Activated T-cell treated with anti-CD3 and anti-CD28 coated beads for 48 hours (primary cell): ENCODE measurements around the gene SLC38A2.
A peak's percentile ranks its signal among the peaks of the same experiment; 100 is the strongest.

Experiments
- DNase-seq: peaks from one replicate; pipeline ENCODE4 v3.0.0-alpha.2; 2020; ENCODE audit warnings: low read depth

The SLC38A2 gene

DNA sequence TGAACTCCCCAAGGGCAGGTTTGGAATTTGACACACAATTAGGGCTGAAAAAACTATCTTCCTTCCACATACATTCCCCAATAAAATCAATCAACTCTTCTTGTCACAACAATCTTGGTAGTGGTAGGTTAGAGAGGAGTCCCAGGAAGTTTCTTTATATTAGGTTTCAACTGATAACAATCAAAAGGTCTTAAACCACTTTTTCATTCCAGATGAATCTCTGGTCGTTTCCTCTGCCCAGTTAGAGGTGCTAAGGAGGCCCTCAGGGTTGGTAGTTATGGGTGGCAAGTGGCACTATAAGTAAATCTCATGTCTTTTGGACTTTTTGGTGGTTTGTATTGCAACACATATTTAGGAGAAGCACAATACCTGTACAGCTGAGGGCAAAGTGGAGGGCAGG is 1.7 kb upstream of the SLC38A2 start:
- no peak for DNase-seq

DNA sequence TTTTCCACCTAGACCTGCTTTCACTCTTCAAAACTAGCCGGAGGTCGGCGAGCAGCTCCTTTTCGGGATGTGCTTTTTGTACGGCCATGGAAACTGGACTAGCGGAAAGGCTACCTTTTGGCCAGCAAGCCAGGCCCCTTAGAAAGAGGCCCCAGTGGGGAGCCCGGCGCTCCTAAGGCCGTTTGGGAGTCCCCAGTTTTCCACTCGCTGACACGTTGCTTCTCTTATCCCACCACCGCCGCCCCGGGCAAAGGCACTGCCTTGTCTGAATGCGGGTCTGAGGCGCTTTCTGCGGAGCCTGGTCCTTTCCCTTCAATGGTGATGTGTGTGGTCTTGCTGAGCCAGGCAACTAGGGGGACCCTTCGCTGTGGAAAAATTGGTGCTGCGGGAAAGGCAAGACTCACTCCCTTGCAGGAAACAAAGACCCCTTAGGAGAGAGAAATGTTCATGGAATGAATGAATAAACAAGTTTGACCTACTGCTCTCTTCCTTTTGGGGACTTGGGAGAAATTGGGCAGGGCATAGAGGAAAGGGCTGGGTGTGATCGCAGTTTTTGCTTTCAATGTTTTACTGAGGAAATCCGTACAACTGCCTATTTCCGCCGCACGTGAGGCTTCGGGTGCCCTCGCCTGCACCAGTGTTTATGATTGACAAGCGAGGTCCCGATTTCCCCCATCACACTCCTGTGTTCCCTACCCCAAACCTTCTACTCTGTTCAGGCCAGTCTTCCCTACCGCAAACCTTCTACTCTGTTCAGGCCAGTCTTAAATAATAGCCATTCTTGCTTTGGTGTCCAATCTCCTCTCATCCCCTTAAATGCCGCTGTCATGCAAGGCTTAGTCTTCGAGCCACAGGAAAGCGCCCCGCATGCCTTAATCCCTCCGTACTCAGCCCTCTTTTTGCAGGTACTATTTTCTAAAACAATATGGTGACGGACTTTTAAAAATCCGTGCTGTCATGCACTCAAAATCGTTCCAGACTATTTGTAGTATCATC is 1.0 kb upstream of the SLC38A2 start:
- no peak for DNase-seq

DNA sequence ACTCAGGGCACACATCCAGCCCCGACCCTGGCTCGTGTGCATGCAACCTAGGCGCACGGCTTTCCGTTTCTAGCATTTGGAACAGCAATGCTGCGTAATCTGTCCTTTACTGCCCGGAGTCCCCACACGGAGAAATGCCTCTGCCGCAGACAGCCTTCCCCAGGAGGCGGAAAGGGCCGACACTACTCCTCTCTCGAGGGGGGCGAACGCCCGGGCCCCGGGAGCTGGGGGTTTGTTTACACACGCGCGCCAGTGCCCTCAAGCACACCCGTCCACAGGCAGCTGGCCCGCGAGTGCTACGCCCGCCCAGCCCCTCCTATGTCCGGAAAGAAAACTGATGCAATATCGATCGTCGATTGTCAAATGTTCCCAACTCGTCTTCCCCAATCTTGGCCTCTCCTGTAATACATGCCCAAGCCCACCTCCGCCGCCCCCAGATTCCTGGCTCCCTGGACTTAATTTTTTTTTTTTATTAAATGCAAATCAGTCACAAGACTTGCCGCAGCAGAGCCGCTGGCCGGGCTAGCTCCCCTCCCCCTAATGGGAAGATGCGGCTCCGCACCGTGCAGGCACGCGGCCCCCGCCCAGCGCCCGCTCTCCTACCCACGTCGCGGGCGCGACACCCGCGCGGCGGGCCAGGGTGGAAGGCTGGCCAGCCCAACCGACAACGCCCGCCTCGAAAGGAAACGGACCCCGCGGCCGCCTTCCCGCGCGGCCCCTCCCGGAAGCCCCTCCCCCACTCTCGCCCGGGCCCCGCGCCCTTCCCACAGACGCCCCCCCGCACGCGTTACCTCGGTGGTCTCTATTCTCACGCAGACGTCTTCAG is 642 bp downstream of the SLC38A2 start:
- DNase-seq = no peak

DNA sequence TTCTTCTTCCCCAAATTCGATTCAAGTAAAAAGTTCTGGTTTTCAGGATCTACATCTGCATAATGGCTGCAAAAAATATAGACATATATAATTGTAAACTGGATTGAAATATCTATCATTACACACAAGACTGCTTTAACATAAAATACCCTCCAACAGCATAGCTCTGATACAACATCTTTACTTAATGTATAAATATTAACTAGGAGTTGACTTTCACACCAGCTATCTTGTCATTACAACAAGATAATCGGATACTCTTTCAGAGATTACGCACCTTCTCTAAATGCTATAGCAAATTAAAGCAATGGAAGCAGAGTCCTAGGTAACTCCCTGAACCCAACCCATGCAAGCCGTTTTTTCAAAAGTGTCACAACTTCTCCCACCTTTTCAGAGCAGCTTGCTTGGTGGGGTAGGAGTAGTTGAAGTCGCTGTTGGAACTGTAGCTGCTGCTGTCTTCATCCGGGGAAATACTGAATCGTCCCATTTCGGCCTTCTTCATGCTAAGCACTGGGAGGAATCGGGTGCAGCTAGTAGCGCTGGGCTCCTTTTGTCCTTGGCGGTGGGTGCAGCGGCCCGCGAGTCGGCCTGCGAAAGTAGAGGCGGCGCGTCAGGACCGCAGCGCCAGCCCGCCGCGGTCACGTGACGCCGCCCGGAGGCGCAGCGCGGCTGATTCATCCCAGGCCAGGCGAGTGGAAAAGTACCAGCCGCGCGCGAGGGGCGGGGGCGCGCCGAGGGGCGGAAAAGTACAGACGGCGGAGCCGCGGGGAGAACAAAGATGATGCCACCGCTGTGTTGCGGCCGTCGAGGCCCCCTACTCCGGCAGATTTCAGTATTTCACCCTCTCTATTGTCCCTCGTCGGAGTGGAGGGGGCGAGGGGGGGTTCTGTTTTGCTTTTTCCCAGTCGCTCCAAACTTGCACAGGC is 1.5 kb downstream of the SLC38A2 start:
- DNase-seq = peak; percentile 93

DNA sequence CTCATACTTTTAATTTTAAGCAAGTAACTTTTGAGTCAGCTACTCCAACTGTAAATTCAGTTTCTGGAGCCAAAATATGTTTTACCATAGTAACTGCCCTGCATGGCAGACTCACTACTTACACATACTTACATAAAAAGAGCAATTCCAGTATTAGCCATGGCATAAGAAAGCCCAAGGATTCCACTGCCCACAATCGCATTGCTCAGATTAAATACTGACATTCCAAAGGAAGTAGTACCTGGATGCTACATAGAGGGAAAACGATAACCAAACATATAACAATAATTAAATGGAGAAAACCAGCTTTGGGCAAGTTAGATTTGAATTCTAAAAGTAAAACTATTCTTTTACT is 2.2 kb downstream of the SLC38A2 start:
- no peak for DNase-seq

GRCh38 chr12:46369474-46370379 is 2.8 kb downstream of the SLC38A2 start:
- no peak for DNase-seq

DNA sequence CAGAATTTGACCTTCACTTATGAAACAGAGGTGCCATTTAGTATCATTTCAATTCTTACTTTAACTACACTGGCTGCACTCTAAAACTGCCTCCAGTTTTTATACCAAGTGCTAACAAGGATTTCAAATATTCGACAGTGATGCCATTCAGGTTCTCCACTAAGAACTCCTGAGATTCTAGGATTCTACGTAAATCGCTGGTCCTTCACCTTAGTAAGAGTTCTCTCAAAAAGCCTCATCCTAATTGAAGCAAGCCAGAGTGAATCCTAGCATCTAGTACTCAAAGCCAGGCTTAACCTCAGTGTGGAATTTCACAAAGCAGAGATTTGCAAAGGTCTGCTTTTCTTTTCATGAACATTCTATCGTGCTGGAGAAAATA is 3.5 kb downstream of the SLC38A2 start:
- DNase-seq = no peak

DNA sequence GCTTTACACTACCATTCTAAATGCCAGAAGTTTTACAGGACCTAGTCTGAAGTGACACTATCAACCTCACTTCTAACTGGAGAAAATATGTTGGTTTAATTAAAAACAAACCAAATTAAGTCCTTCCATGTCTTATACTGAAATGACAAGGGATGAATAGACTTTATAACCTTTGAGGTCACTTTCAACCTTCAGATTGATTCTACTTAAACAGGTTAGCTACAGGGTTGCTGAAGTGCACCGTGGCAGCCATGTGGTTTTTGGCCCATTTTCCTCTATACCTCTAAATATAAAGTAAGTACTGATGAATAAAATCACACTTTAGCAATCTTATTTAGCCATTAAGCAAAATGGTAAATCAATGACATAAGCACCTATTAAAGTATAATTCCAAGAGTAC is 3.9 kb downstream of the SLC38A2 start:
- no peak for DNase-seq

DNA sequence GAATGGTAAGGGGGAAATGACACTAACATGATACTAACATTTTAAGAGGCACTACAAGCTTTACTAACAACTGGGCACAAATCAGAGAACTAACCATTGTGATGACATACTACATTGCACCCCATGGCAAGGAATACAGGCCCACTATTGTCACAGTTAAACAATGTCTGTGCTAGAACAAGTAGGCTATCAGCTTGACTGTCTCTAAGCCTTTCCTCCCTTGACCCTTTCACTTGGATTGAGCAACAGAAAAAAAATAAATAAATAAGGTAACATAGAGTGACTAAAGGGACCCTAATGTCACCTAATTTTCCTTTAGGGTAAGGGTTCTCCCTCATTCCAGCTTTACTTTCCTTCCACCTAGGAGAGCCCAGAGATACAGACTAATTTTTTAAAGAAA is 4.4 kb downstream of the SLC38A2 start:
- DNase-seq = no peak

DNA sequence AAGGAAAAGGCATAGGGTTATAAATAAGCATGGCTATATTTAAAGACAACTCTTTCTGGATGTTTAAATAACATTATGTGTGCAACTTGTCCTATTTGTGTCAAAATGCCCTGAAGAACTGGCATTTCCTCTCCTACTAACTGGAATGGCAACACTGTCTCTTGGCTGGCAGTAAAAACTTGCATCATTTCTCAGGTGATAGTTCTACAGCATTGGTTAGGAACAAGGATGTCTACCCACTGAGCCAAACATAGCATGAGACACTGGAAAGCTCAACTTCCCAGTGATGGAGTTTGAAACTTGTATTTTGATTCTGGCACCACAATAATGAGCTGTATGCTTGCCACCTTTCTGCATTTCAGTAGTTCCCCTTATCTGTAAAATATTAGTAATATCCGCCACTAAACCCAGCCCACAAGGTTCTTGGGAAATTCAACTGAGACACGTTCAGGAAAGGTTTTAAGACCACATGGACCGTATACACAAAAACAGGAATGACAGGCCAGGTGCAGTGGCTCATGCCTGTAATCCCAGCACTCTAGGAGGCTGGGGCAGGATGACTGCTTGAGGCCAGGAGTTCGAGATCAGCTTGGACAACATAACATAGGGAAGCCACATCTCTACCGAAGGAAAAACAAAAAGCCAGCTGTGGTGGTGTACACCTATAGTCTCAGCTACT is 5.1 kb downstream of the SLC38A2 start:
- no peak for DNase-seq

DNA sequence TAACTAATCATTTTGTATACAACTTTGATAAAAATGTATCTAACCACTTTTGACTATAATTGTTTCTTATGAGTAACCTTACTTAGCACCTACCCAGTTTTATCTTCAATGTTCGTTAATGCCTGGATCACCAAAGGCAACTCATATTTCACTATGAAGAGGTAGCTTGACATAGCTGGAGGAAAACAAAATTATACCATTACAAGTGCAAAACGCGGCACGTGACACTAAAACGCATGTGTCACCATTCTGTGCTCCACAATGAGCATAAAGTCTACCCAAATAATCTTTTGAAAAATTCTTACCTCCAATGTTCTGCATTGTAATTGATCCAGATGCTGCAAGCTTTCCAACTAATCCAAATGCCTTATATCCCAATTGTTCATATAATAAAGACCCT is 5.8 kb downstream of the SLC38A2 start:
- no peak for DNase-seq

DNA sequence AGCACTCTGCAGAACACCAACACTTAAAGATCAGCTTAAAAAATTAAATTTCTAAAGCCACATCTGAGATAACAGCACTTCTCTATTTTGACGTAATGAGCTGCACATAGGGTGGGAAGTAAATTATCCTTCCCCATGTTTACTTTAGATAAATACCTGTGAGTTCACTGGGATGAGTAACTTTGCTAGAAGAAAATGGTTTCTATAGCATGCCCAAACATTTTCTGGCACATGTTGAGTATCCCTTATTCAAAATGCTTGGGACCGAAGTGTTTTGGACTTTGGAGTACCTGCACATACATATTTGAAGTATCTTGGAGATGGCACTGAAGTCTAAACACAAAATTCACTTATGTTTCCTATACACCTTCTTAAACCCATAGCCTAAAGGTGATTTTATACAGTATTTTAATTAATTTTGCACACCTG is 6.6 kb downstream of the SLC38A2 start:
- no peak for DNase-seq

DNA sequence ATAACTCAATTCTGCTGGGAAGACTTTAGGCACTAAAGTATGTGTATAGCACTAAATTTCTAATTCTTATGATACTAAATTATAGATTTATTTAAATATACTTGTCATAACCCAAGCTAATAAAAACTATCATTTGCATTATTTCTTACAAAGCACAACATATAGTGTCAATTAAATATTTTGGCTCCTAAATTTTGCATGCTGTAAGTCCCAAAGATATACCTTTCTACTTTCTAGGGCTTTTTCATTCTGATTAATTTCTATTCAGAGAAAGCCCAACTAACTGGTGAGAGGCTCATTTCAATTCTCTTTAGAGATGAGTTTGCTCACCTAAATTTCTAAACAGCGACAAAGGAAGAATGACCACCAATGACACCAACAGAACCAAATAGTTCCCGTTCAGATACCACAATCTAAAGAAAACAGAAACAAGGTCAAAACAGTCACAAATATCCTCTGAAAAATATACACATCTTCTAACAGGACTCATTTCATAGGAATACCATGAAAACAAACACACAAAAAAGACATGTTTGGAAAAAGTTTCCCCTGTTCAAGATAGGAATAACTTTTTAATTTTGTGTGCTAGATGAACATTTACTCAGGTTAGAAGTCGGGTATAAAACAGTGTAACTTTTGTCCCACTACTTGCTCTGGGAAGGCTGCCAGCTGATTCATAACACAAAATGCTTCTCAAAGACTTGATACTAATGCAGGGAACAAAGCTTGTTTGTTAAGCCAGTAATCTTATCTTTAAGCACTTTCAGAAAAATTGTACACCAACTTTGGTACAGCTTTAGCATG is 7.6 kb downstream of the SLC38A2 start:
- no peak for DNase-seq

DNA sequence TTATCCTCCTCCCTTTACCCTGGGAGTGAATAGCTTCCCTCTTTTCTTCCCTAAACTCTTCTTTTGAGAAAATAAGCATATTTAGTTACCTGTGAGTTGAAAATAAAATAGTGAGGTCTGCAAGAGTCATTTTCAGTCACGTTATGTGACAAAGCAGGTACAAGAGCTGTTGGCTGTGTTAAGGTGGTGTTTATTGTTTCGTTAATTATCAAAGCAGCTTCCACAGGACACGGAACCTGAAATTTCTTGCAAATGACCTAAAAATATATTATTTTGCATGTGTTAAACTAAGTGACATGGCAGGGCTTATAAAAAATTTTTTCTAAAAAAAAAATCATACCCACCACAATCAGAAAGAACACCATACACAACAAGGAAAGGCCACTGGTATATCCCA is 8.3 kb downstream of the SLC38A2 start:
- no peak for DNase-seq

DNA sequence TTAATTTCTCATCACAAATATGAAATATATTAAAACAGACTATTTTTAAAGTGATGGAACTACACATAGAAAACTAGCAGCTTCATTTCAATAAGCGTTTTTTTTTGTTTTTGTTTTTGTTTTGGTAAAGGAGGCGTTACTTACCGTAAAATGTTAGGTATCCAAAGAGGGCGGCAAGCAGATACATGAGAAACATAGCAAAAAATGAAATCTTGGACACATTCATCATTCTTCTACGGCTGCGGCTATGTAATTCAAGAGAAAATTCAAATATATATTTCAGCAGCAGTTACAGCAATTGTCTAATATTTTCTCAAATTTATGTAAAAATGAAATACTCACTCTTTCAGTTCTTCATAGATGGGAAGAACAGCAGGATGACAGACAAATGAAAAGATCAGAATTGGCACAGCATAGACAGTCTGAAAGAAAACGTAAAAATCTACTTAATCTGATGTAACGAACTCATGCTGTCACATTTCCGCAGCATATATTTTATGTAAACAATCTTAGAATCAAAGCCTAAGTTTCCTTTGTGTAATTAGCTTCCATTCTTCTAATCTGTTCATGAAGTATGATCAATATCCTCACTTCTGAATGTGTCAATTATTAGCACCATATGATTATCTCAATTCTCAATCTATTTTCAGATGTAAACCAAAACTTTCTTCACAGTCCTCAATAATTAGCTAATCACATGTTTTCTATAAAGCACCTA is 8.8 kb downstream of the SLC38A2 start:
- no peak for DNase-seq

GRCh38 chr12:46362895-46363581 is 9.5 kb downstream of the SLC38A2 start:
- no peak for DNase-seq

DNA sequence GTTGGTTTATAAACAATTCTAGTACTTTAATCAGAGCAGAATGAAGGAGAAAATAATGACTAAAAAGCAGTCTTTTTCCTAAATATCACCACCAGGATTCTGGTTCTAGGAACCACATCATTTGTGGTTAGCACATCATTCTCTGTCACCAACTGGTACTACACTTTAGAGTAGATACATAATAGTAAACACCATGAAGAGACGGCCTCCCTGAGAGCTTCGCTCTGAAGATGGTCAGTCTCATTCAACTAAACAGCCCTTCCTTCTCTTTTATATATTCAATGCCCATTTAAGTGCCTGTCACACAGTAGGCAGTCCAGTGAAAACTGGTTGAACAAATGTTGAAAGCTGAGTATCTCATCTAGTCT is 10.9 kb downstream of the SLC38A2 start:
- DNase-seq = no peak

DNA sequence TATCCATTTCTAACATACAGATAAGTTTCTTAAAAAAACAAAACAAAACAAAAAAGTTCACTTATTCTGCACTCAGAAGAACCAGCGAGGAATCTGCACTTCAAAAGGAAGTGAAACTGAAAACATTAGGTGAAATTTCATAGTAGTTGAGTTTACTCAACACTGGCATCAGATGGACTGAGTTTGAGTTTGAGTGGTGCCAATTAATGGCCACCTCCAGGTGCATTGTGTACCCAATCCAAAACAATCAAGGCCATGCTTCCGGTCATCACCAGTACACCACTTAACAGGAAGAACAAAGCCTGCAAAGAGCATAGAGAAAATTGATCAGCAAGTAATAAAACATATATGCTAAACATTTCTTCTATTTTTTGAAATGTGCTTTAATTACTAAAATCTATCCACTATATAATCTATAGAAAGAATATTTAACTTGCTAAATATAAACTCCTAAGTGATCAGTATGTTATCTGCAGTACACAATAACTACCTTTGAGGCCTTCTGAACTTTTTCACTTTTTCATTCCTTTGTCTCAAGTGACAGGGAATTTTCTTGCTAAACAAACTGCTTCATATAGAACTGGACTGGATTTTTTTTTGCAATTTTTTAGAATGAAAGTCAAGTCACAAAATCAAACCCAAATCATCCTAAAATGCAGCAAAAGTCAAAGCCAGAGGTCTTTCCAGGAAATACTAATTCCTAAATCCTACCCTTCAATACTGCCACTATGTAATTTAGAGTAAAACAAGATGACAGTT is 11.5 kb downstream of the SLC38A2 start:
- DNase-seq = no peak
